Stimulated activated CD4-positive, alpha-beta T cell treated with anti-CD3 and anti-CD28 coated beads, Interleukin-15, amount 100 ng/mL, for 1 hour (primary cell): Measurements from ENCODE around the gene PRSS56.

Experiments
- DNase-seq, 2 donors: peaks; one replicate each; pipeline ENCODE4 v3.0.0-alpha.2; 2020; ENCODE audit warnings: low read depth in 1 of 2, low spot score in 1 of 2

PRSS56 gene

GRCh38 chr2:232486558-232487384 is 33.4 kb upstream of the PRSS56 start:
- DNase-seq = no peak

DNA sequence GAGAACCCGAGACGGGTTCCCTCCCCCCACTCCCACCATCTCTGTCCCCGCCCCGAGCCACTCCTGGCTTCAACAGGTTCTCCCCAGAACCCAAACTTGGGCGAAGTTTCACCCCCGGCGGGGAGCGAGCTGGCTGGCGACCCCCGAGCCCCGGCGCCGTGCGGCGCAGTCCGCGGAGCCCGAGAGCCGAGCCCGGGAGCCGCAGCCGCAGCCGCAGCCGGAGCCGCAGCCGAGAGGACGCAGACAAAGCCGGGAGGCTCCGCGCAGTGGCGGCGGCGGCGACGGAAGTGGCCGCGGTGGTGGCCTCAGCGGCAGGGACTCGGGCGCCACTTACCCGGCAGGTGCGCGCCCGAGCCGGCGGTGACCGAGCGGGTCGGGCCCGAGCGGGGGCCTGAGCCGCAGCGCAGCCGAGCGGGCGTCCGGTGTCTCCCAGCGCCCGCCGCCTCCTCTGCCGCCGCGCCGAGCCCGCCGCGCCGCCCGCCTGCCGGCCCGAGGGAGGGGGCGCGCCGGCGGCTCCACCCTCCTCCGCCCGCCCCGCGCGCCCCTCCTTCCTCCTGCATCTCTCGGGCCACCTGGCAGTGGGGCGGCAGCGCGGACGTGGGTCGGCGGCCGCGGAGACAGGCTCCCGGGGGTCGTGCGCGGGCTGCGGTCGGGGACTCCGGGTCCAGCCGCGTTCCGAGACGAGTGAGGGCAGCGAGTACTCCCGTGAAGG is 32.6 kb upstream of the PRSS56 start, which contains the start of gene ECEL1:
ECEL1 (minus strand) TSS at position 450 of the 712 bp plus-strand sequence. CDS start 1,181 bp downstream, outside the sequence.
- no peak for DNase-seq

GRCh38 chr2:232488097-232488711 is 32.0 kb upstream of the PRSS56 start:
- no peak for DNase-seq

GRCh38 chr2:232488721-232489300 is 31.4 kb upstream of the PRSS56 start:
- no peak for DNase-seq

DNA sequence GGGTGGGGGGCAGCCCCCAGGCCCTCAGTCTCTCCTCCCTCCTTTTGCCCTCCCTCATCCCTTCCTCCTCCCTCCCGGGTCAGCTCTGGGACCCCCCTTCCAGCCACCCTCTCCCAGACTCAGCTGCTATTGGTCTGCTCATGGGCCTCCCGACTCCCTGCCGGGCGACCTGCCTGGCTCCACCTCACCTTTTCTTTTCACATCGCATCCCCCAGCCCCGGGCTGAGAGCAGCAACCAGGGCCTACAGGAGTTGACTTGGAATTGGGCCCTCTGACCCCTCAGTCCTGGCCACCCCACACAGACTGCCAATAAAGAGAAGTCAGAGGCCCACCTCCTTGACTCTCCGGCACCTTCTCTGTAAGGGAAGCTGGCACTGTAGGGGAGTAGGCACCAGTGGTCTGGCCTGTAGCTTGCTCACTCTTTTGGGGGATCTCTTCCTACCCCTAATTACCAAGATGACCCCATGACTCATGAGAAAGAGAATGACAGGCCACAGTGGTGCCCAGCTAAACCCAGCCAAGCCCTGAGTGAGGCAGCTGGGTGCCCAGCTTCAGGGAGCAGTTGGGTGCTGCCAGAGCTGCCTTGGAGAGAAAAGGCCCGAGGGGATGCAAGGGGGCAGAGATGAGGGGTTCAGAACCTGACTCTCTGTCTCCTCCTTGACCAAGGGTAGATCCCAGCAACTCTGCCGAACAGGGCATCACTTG is 30.5 kb upstream of the PRSS56 start:
- DNase-seq = no peak

GRCh38 chr2:232490221-232491138 is 29.7 kb upstream of the PRSS56 start:
- DNase-seq = no peak

DNA sequence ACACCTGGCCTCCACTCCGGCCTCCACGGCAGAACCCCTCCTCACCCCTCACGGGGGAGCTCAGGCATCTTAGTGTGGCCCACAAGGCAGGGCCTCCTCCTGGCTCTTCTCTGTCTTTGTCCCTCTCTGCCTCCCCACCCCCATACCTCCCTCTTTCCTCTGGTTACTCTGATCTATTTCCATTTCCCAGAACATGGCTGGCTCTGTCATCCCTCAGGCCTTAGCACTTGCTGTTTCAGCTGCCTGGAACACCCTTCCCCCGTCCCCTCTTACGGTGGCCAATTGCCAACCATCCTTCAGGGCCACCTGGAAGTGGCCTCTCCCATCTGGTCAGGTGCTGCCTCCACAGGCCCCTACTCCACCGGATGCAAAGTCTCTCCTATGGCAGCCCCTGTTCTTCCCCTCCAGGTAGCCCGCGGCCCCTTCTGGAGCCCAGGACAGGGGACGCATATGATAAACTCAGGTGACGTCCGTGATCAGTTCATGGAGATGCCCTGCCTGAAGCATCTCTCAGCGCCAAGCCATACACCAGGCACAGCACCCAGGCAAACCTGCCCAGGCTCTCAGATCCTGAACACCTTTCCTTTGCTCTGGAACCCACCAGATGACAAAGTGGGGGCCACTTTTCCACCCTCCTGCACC is 28.9 kb upstream of the PRSS56 start:
- DNase-seq = no peak

DNA sequence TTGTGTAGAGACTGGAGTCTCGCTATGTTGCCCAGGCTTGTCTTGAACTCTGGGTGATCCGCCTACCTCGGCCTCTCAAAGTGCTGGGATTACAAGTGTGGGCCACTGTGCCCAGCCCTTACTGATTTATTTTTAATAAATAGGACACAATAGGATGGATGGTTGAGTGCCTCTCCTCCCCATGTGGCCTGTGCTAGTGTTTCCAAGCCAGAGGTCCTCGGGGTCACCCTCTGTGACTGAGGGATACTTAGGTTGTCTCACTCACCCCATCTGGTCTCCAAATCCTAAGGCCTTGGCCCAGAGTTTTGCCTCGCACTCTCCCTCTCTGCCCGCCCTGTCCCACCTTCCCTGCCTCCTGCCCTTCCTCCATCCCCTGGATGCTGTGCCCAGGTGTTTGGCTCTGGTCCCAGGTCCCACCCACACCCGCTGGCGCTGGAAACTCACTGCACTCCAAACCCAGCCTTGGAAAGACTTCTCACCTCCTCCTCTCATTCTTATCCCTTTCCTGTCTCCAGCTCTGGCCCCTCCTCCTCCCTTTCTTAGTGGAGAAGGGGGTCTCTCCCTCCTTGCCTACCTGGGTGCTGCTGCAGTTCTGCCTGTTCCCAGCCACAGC is 27.8 kb upstream of the PRSS56 start:
- no peak for DNase-seq

GRCh38 chr2:232492963-232493700 is 27.1 kb upstream of the PRSS56 start:
- no peak for DNase-seq

- no peak for DNase-seq
Measured at GRCh38 chr2:232493701-232494474, 26.3 kb upstream of the PRSS56 start.

DNA sequence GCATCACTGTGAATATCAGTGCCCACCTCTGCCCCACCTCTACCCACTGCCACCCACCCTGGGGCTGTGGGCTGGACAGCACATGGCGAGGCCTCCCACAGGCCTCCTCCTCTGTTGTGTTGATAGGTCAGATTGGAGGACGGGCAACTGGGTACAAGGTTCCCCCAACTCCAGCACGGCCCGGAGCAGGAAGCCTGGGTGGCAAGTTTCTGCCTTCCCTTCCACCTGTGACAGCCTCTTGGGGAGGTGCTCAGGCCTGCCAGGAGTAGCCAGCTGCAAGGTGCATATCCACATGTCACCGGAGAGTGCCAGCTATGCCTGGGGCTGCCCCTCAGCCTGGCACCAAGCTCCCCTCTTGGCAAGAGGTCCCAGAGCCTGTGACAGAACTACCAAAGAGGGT is 25.6 kb upstream of the PRSS56 start:
- no peak for DNase-seq

DNA sequence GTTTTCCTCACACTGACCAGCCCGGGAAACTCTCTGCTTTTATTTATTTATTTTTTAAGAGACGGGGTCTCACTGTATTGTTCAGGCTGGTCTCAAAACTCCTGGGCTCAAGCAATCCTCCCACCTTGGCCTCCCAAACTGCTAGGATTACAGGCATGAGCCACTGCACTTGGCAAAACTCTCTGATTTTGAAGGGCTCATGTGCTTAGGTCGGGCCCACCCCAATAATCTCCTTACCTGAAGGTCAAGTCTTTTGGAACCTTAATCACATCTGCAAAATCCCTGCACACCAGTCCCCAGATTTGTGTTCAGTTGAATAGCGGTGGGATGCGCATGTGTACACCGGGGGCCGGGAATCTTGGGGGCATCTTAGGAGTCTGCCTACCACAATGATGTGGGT is 24.9 kb upstream of the PRSS56 start:
- no peak for DNase-seq

- no peak for DNase-seq
Measured at GRCh38 chr2:232496501-232497270, 23.5 kb upstream of the PRSS56 start.

DNA sequence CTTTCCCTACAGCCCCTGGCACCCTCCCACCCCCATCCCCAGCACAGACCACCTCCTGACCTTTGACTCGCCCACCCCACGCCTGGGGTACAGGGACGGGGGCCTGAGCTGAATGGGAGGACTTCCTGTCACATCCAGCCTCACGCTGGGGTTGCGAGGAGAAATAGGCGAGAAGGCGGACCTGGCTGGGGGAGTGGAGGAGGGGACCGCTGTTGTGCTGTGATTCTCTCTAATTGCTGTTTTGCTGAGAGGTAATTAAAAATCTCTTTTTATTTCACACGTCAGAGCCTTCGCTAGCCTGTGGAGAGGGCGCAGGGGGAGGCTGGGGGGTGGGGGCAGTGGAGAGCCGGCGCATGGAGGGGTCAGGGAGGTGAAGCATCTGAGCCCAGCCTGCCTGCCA is 22.8 kb upstream of the PRSS56 start:
- DNase-seq = no peak

GRCh38 chr2:232498452-232498851 is 21.7 kb upstream of the PRSS56 start:
- no peak for DNase-seq

GRCh38 chr2:232501331-232501771 is 18.8 kb upstream of the PRSS56 start:
- no peak for DNase-seq
